T-cell (primary cell): ENCODE measurements around the gene AQP6. TPM values are rescaled to one million over a fixed set of nuclear protein-coding genes. Genes with fewer than 3 reads are reported as not detected.

Experiments used
- ATAC-seq, 4 experiments: fragments of 200-7000 bp in 3 of 4; fragments of 150-1000 bp in 1 of 4; cut with Tn5 transposase; replicated peaks in 1 of 4; 1 replicate in 3 of 4; 2 replicates in 1 of 4; pipeline ENCODE4 v1.10.0; 2021; ENCODE audit warnings: moderate library complexity in 3 of 4, mild to moderate bottlenecking in 2 of 4, moderate number of reproducible peaks in 1 of 4
- CTCF ChIA-PET, 2 donors: fragments of 300-600 bp; sonication (Branson Sonifier 250); formaldehyde crosslinking; loops; one replicate each; lab custom pipeline; 2022; ENCODE audit warnings: antibody characterized with exemption in 2 of 2; lab: Charles Lee
- POLR2A ChIA-PET, 2 donors: fragments of 300-600 bp; sonication (Branson Sonifier 250); formaldehyde crosslinking; loops; one replicate each; lab custom pipeline; 2022; ENCODE audit warnings: antibody characterized with exemption in 2 of 2; lab: Charles Lee
- DNase-seq, 35 experiments: peaks; one replicate each; pipeline versions ENCODE4 v3.0.0 to v3.0.0-alpha.2; 2013 to 2023
- H3K27ac ChIP-seq: one replicate; pipeline ENCODE4 v1.5.1; 2013; ENCODE audit warnings: low read length
- H3K27me3 ChIP-seq, 2 experiments: replicated peaks in 1 of 2; 1 replicate in 1 of 2; 2 replicates in 1 of 2; pipeline versions ENCODE4 v1.6.1 to v1.7.0; 2013; ENCODE audit warnings: low read length in 1 of 2, mixed read lengths in 1 of 2; ENCODE audit not compliant: control insufficient read depth in 2 of 2, insufficient read depth in 2 of 2; ENCODE audit errors: extremely low read depth in 1 of 2
- H3K36me3 ChIP-seq, 2 donors: 1 replicate in 1 of 2; 2 replicates in 1 of 2; pipeline versions ENCODE4 v1.6.1 to v1.7.0; 2013; ENCODE audit warnings: low read length in 1 of 2; ENCODE audit not compliant: control insufficient read depth in 2 of 2, insufficient read depth in 1 of 2; ENCODE audit errors: extremely low read depth in 1 of 2
- H3K4me1 ChIP-seq, 2 experiments: 1 replicate in 1 of 2; 2 replicates in 1 of 2; pipeline versions ENCODE4 v1.6.1 to v1.7.0; 2013; ENCODE audit warnings: low read length in 2 of 2, mixed read lengths in 1 of 2; ENCODE audit not compliant: insufficient read depth in 2 of 2, control insufficient read depth in 1 of 2; ENCODE audit errors: extremely low read depth in 1 of 2
- H3K4me3 ChIP-seq, 2 donors: 1 replicate in 1 of 2; 2 replicates in 1 of 2; pipeline versions ENCODE4 v1.5.1 to v1.7.0; 2013; ENCODE audit warnings: mild to moderate bottlenecking in 2 of 2, low read length in 1 of 2, moderate library complexity in 1 of 2; ENCODE audit not compliant: control insufficient read depth in 1 of 2; ENCODE audit errors: extremely low read depth in 1 of 2
- H3K9me3 ChIP-seq: 2 replicates; pipeline ENCODE4 v1.7.0; 2013
- H3K27ac Mint-ChIP-seq, 2 donors: one replicate each; pipeline ENCODE4 v1.8.0; 2020 to 2021; ENCODE audit warnings: mild to moderate bottlenecking in 2 of 2, mixed read lengths in 2 of 2
- H3K27me3 Mint-ChIP-seq, 2 donors: one replicate each; pipeline ENCODE4 v1.8.0; 2021 to 2022; ENCODE audit warnings: mixed read lengths in 2 of 2
- H3K36me3 Mint-ChIP-seq: one replicate; pipeline ENCODE4 v1.8.0; 2021; ENCODE audit warnings: mixed read lengths
- H3K4me1 Mint-ChIP-seq, 3 donors: one replicate each; pipeline ENCODE4 v1.8.0; 2020 to 2022; ENCODE audit warnings: mixed read lengths in 3 of 3, mild to moderate bottlenecking in 1 of 3
- H3K4me3 Mint-ChIP-seq, 3 donors: one replicate each; pipeline ENCODE4 v1.8.0; 2020 to 2022; ENCODE audit warnings: mild to moderate bottlenecking in 3 of 3, mixed read lengths in 3 of 3, moderate library complexity in 3 of 3
- H3K9me3 Mint-ChIP-seq, 3 donors: one replicate each; pipeline ENCODE4 v1.8.0; 2020 to 2022; ENCODE audit warnings: mixed read lengths in 3 of 3
- WGBS: methylation state at CpG from one replicate; pipeline ENCODE4 v1.1.5; 2013; ENCODE audit warnings: missing lambda C conversion rate; ENCODE audit not compliant: insufficient coverage; 5-methylcytosine and 5-hydroxymethylcytosine counted together
- total RNA-seq, 35 experiments: library from RNA in 6 of 35; stranded (reverse) in 6 of 35; fragments of 120-200 nt in 1 of 35; gene quantifications; one replicate each; pipeline versions ENCODE4 v1.2.1 to v1.2.4 and lab custom pipeline; 2013 to 2026

AQP6 gene
- total RNA-seq, 5 donors from 2014 or later (not counting 1 experiment from before 2014, with no cell fraction given), result not detected

- no peaks in the 10 kb centered on the region for H3K9me3 Mint-ChIP-seq
- H3K36me3 Mint-ChIP-seq, result no peaks in the 10 kb centered on the region
- H3K9me3 ChIP-seq, result no peaks in the 10 kb centered on the region
- H3K4me1 ChIP-seq, result no peaks in the 10 kb centered on the region
- DNase-seq (no peak), ATAC-seq (no peak)
- 64% methylated on average over 10 of the region's 14 CpGs for WGBS
- H3K4me1 Mint-ChIP-seq, result peaks cover 0 to 3% (median 0%) of the 10 kb centered on the region in 3 donors
- H3K27ac ChIP-seq, result no peak overlapping the region
- H3K27ac Mint-ChIP-seq, result no peak overlapping the region
- POLR2A ChIA-PET, result no interaction called here
- no peak overlapping the region for H3K4me3 ChIP-seq
- H3K27me3 Mint-ChIP-seq, result peaks cover 19 to 50% of the 10 kb centered on the region in 2 donors
- CTCF ChIA-PET, result no interaction called here
- H3K4me3 Mint-ChIP-seq, result no peak overlapping the region
- H3K27me3 ChIP-seq, result peaks cover 10 to 73% of the 10 kb centered on the region in 2 experiments
- no peaks in the 10 kb centered on the region for H3K36me3 ChIP-seq
Measured at GRCh38 chr12:49951411-49952240, 21.1 kb upstream of the AQP6 start.

DNA sequence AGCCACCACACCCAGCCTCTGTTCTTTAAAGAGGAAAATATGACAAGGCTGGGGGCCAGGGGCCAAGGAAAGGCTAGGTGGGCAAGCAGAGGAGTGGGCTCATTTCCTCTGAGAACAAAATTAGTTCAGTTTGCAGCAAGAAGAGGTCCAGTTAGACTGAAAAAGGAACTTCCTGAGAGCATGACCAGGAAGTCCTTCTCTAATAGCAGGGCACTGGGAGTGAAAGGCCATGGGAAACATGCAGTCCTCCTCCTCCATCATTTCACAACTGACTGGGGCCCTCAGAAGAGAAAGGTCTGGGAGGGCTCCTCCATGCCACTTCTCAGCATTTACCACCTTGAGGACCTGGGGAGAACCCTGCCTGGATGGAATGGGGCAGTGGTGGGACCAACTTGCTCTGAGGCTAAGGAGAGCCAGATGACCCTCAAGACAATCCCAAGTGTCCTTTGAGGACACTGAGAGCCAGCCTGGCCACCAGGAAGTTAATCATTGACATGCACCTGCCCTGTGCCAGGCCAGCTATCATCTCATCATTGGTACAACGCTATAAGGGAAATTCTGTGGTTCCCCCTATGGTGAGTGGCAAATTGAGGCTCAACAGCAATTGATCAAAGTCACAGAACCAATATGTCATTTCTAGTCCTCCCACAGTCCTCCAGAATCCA, 20.2 kb upstream of the AQP6 start:
- no peaks in the 10 kb centered on the region for H3K9me3 ChIP-seq
- Mint-ChIP-seq H3K4me1 (peaks cover 0 to 3% (median 0%) of the 10 kb centered on the region in 3 donors), H3K36me3 (no peaks in the 10 kb centered on the region), H3K4me3 (no peak overlapping the region), H3K27me3 (peaks cover 27 to 58% of the 10 kb centered on the region in 2 donors), H3K27ac (no peak overlapping the region), H3K9me3 (no peaks in the 10 kb centered on the region)
- ATAC-seq (no peak), DNase-seq (no peak)
- H3K4me3 ChIP-seq, result no peak overlapping the region
- ChIA-PET CTCF (interaction anchor here in 1 of 2 donors (0.6 kb wide), 1 partner anchor 22 kb away, joined by 3 read pairs; no protein-coding TSS in a partner anchor), POLR2A (no interaction called here)
- peaks cover 10 to 82% of the 10 kb centered on the region in 2 experiments for H3K27me3 ChIP-seq
- H3K27ac ChIP-seq, result no peak overlapping the region
- WGBS, result 60% methylated on average over 1 of the region's 1 CpG
- no peaks in the 10 kb centered on the region for H3K4me1 ChIP-seq
- no peaks in the 10 kb centered on the region for H3K36me3 ChIP-seq

GRCh38 chr12:49953151-49953550, 19.6 kb upstream of the AQP6 start:
- H3K4me3 ChIP-seq, result no peak overlapping the region
- no peak overlapping the region for H3K27ac ChIP-seq
- H3K27me3 ChIP-seq, result peaks cover 10 to 85% of the 10 kb centered on the region in 2 experiments
- Mint-ChIP-seq H3K9me3 (no peaks in the 10 kb centered on the region), H3K4me3 (no peak overlapping the region), H3K27me3 (peaks cover 33 to 64% of the 10 kb centered on the region in 2 donors), H3K4me1 (peaks cover 0 to 3% (median 0%) of the 10 kb centered on the region in 3 donors), H3K36me3 (no peaks in the 10 kb centered on the region), H3K27ac (no peak overlapping the region)
- no peaks in the 10 kb centered on the region for H3K36me3 ChIP-seq
- no peak for ATAC-seq
- 78% methylated on average over 3 of the region's 4 CpGs for WGBS
- no peak for DNase-seq
- CTCF ChIA-PET, result interaction anchor here in 1 of 2 donors (0.5 kb wide), 1 partner anchor 583 kb away, joined by 4 read pairs; no protein-coding TSS in a partner anchor
- no peaks in the 10 kb centered on the region for H3K4me1 ChIP-seq
- H3K9me3 ChIP-seq, result no peaks in the 10 kb centered on the region
- POLR2A ChIA-PET, result no interaction called here

GRCh38 chr12:49953961-49954846, 18.5 kb upstream of the AQP6 start:
- H3K27me3 Mint-ChIP-seq, result peaks cover 42 to 73% of the 10 kb centered on the region in 2 donors
- no peak overlapping the region for H3K27ac ChIP-seq
- ChIA-PET POLR2A (no interaction called here), CTCF (interaction anchor here (0.5 to 1.0 kb wide), 3 partner anchors 9 to 840 kb away, joined by 3 to 6 read pairs (median 4); no protein-coding TSS in a partner anchor)
- H3K4me3 Mint-ChIP-seq, result no peak overlapping the region
- H3K27me3 ChIP-seq, result peaks cover 15 to 88% of the 10 kb centered on the region in 2 experiments
- ATAC-seq (no peak), DNase-seq (no peak)
- WGBS, result 63% methylated on average over 12 of the region's 21 CpGs
- no peaks in the 10 kb centered on the region for H3K9me3 ChIP-seq
- H3K4me1 ChIP-seq, result no peaks in the 10 kb centered on the region
- H3K27ac Mint-ChIP-seq, result no peak overlapping the region
- H3K36me3 ChIP-seq, result no peaks in the 10 kb centered on the region
- no peaks in the 10 kb centered on the region for H3K9me3 Mint-ChIP-seq
- H3K4me3 ChIP-seq, result no peak overlapping the region
- H3K4me1 Mint-ChIP-seq, result peaks cover 0 to 3% (median 0%) of the 10 kb centered on the region in 3 donors
- H3K36me3 Mint-ChIP-seq, result no peaks in the 10 kb centered on the region

DNA sequence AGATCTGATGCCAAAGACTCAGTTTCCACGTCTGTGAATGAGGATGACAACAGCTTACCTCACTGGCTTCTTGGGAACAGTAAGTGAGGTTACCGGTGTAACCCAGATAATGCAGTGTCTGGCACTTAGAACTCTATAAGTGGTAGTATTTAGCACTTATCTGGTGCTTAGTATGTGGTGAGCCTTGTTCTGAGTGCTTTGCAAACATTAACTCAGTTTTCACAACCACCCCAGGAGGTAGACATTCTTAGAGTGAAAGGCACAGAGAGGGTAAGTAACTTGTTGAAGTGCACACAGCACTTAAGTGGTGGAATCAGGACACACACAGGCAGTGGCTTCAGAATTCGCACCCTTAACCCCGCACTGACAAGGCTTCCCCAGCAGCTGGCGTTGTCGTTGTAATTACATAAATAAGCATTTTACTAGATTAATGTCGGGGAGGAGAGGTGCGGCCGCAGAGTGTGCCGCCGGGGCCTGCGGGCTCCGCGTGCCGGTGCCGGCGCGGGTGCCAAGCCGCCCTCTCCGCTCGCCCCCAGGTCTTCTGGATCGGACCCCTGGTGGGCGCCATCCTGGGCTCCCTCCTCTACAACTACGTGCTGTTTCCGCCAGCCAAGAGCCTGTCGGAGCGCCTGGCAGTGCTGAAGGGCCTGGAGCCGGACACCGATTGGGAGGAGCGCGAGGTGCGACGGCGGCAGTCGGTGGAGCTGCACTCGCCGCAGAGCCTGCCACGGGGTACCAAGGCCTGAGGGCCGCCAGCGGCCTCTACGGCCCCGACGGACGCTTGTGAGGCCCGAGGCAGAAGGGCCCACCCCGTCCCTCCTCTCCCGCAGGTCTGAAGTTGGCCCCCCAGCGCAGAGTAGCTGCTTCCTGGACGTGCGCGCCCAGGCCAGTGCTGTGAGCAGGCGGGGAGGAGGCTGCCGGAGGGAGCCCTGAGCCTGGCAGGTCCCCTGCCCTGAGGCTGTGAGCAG, 17.6 kb upstream of the AQP6 start:
- DNase-seq (no peak), ATAC-seq (peak in 2 of 4 experiments; percentile 12 to 13)
- ChIA-PET POLR2A (no interaction called here), CTCF (no interaction called here)
- H3K27ac Mint-ChIP-seq, result no peak overlapping the region
- WGBS, result 17% methylated on average over 45 of the region's 53 CpGs
- H3K27me3 Mint-ChIP-seq, result peaks cover 51 to 75% of the 10 kb centered on the region in 2 donors
- no peak overlapping the region for H3K4me3 Mint-ChIP-seq
- Histone ChIP-seq H3K27me3 (peaks cover 17 to 89% of the 10 kb centered on the region in 2 experiments), H3K9me3 (no peaks in the 10 kb centered on the region), H3K36me3 (no peaks in the 10 kb centered on the region), H3K4me3 (no peak overlapping the region), H3K4me1 (no peaks in the 10 kb centered on the region), H3K27ac (no peak overlapping the region)
- peaks cover 0 to 4% (median 1%) of the 10 kb centered on the region in 3 donors for H3K4me1 Mint-ChIP-seq
- no peaks in the 10 kb centered on the region for H3K36me3 Mint-ChIP-seq
- H3K9me3 Mint-ChIP-seq, result no peaks in the 10 kb centered on the region
